WTC11 (cell line): Measurements from ENCODE around the gene PBRM1.

Source experiments
- AFF4 ChIP-seq: sonication (generic); formaldehyde crosslinking; IDR thresholded peaks from 2 replicates; pipeline ENCODE4 v1.8.1; 2023; ENCODE audit warnings: mild to moderate bottlenecking, missing genetic modification reagents, borderline replicate concordance
- CREB1 ChIP-seq: sonication (generic); formaldehyde crosslinking; IDR thresholded peaks from 2 replicates; pipeline ENCODE4 v1.8.0; 2023; ENCODE audit warnings: mild to moderate bottlenecking, missing genetic modification reagents
- CTCF ChIP-seq: fragments of 200-600 bp; IDR thresholded peaks from 2 replicates; pipeline ENCODE4 v1.8.0; 2022; ENCODE audit warnings: antibody characterized with exemption
- ERG ChIP-seq: fragments of 250-450 bp; sonication (Bioruptor Pico); IDR thresholded peaks from 2 replicates; pipeline ENCODE4 v1.8.0; 2021; ENCODE audit warnings: mild to moderate bottlenecking
- ESRRA ChIP-seq: sonication (generic); formaldehyde crosslinking; IDR thresholded peaks from 2 replicates; pipeline ENCODE4 v1.8.1; 2022; ENCODE audit warnings: mild to moderate bottlenecking, missing genetic modification reagents, borderline replicate concordance
- HMGXB4 ChIP-seq: sonication (generic); formaldehyde crosslinking; IDR thresholded peaks from 2 replicates; pipeline ENCODE4 v1.8.1; 2023; ENCODE audit warnings: mild to moderate bottlenecking, moderate library complexity, missing genetic modification reagents
- PREB ChIP-seq: sonication (generic); formaldehyde crosslinking; IDR thresholded peaks from 2 replicates; pipeline ENCODE4 v1.8.1; 2022; ENCODE audit warnings: mild to moderate bottlenecking, missing genetic modification reagents, moderate library complexity, borderline replicate concordance
- USF1 ChIP-seq: sonication (generic); formaldehyde crosslinking; IDR thresholded peaks from 2 replicates; pipeline ENCODE4 v1.8.0; 2022; ENCODE audit warnings: mild to moderate bottlenecking, missing genetic modification reagents
- ZBTB43 ChIP-seq: sonication (generic); formaldehyde crosslinking; IDR thresholded peaks from 2 replicates; pipeline ENCODE4 v1.8.1; 2023; ENCODE audit warnings: mild to moderate bottlenecking, missing genetic modification reagents
- ZNF416 ChIP-seq: fragments of 250-450 bp; sonication (Bioruptor Pico); IDR thresholded peaks from 2 replicates; pipeline ENCODE4 v1.9.0; 2021; ENCODE audit warnings: mild to moderate bottlenecking, inconsistent platforms
- ZNF423 ChIP-seq: fragments of 250-450 bp; sonication (Bioruptor Pico); IDR thresholded peaks from 2 replicates; pipeline ENCODE4 v2.1.2; 2022; ENCODE audit warnings: mild to moderate bottlenecking, moderate library complexity

GRCh38 chr3:52693071-52693470 is 7.4 kb upstream of the PBRM1 start:
- TF ChIP-seq CTCF (no peak), PREB (CRISPR knock-in tag) (no peak), ERG (CRISPR knock-in tag) (no peak), AFF4 (no peak), CREB1 (CRISPR knock-in tag) (no peak), HMGXB4 (no peak), USF1 (no peak), ESRRA (no peak), ZNF416 (no peak), ZBTB43 (no peak), ZNF423 (CRISPR knock-in tag) (no peak)
